Esophagus squamous epithelium (tissue), 4 donors: Measurements from ENCODE around the gene CCM2.

Source experiments
- CTCF ChIP-seq, 6 experiments: fragments of 450-650 bp in 4 of 6; fragments of 200-600 bp in 2 of 6; sonication (generic) in 2 of 6; IDR thresholded peaks; one replicate each; pipeline ENCODE4 v1.5.1; 2016 to 2019; ENCODE audit warnings: antibody characterized with exemption in 6 of 6, mild to moderate bottlenecking in 4 of 6, moderate library complexity in 4 of 6
- POLR2A ChIP-seq, 4 donors: fragments of 450-650 bp; IDR thresholded peaks; one replicate each; pipeline ENCODE4 v1.6.1; 2017; ENCODE audit warnings: antibody characterized with exemption in 4 of 4, mild to moderate bottlenecking in 4 of 4, moderate library complexity in 3 of 4

GRCh38 chr7:44980393-44981034, 19.5 kb upstream of the CCM2 start:
- TF ChIP-seq CTCF (IDR thresholded peaks at IDR 0.05) (no peak), POLR2A (IDR thresholded peaks at IDR 0.05) (no peak)
